GM12872 (cell line): Measurements from ENCODE around the gene RELN.

ENCODE experiments used
- TF ChIP-seq, protein P1 (sequence below): IDR thresholded peaks from 3 replicates; pipeline ENCODE4 v1.5.1; 2011; ENCODE audit warnings: low read depth, mild to moderate bottlenecking, low read length, moderate library complexity; ENCODE audit not compliant: insufficient read depth

Gene RELN

DNA sequence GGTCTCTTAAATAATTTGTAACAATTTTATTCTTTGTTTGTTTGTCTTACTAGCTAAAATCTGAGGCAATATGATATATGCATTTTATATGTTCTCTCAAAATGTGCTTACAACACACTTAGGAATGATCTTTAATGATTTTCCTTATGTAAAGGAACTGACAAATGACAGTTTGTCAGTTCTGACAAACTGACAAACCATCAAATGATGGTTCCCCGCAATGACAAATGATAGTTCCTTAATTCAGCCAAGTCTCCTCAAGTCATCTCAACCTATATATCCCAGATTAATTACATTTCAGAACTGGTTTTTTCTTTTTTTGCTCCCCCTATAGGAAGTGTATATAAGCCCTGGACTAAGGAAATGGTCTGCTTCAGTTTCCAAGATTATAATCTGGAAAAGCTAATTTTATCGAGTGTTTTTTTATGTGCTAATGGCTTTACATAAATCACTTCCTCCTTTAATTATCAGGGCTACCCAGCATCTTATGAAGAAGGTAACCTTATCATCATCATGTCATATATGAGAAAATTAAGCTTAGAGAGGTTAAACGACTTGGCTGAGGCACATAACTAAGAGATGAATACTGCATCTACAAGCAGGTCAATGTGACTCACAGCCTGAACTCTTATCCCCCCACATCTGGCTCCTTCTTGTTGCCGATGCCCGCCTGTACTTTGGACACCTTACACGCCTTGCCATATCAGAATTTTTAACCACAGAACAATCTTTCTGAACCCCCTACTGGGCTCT is 75.1 kb downstream of the RELN start:
- TF ChIP-seq, protein P1, sequence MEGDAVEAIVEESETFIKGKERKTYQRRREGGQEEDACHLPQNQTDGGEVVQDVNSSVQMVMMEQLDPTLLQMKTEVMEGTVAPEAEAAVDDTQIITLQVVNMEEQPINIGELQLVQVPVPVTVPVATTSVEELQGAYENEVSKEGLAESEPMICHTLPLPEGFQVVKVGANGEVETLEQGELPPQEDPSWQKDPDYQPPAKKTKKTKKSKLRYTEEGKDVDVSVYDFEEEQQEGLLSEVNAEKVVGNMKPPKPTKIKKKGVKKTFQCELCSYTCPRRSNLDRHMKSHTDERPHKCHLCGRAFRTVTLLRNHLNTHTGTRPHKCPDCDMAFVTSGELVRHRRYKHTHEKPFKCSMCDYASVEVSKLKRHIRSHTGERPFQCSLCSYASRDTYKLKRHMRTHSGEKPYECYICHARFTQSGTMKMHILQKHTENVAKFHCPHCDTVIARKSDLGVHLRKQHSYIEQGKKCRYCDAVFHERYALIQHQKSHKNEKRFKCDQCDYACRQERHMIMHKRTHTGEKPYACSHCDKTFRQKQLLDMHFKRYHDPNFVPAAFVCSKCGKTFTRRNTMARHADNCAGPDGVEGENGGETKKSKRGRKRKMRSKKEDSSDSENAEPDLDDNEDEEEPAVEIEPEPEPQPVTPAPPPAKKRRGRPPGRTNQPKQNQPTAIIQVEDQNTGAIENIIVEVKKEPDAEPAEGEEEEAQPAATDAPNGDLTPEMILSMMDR = no peak

DNA sequence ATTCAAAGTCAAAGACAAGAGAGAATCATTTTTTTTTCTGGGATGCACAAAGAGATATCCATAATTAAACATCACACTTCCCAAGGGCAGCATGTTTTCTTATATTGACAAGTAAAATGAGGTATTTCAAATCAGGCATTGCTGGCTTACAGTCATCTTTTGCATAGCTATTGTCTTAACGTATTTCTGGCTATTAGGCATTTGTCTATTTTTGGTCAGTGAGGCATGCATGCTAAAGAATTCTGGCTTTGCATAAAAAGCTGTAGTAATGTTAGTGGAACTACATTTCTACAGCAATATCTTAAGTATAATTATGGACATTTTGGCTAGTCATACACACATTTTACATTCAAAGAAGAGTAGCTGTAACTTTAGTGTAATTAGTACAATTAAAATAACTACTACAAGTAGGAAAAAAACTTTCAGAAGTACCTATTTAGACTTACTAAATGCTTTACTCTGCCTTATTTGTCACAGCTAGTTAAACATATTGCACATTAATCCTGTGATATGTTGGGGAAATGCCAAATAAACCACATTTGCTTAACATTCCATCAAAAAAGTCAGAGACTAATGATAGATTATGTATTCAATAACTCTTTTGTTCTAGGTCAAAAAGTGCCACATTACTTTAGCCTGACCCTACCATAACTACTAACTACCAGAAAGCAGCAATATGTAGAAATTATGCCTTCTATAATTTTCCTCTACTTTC is 76.4 kb downstream of the RELN start:
- TF ChIP-seq, protein P1 = no peak

DNA sequence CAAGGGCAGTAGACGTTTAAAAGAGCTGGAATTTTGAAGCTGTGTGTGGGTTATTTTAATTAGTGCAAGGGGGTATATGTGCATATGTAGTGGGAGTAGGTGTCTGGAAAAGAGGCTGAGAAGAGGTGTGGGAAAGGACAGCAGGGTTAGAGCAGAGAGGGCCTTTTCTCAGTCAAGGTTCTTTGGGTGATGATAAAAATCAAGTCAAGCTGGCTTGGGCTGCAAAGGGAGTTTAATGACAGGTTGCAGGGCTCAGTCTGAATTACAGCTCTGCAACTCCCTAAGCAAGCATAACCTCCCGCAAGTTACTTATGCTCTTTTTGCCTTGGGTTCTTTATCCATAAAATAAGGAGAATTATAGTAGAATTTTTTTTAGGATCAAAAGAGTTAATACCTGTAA is 83.5 kb downstream of the RELN start:
- TF ChIP-seq, protein P1 = no peak

DNA sequence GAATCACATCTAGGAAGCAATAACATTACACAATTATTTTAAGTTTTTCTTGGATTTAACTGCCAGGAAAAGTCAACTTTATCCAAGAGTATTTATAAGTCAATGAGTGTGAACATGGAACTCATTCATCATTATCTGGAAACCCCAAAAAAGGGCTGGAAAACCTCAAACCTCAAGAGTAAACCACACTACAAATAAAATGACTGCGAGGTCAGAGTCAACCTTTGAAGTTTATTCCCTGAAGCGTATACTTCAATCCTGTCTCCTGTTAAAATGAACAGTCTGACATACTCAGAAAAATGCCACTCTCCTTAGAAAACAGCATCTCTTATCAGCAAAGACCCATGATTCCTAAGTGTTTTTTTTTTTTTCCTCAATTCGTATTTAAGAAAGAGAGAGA is 86.5 kb downstream of the RELN start:
- TF ChIP-seq, protein P1 = no peak

DNA sequence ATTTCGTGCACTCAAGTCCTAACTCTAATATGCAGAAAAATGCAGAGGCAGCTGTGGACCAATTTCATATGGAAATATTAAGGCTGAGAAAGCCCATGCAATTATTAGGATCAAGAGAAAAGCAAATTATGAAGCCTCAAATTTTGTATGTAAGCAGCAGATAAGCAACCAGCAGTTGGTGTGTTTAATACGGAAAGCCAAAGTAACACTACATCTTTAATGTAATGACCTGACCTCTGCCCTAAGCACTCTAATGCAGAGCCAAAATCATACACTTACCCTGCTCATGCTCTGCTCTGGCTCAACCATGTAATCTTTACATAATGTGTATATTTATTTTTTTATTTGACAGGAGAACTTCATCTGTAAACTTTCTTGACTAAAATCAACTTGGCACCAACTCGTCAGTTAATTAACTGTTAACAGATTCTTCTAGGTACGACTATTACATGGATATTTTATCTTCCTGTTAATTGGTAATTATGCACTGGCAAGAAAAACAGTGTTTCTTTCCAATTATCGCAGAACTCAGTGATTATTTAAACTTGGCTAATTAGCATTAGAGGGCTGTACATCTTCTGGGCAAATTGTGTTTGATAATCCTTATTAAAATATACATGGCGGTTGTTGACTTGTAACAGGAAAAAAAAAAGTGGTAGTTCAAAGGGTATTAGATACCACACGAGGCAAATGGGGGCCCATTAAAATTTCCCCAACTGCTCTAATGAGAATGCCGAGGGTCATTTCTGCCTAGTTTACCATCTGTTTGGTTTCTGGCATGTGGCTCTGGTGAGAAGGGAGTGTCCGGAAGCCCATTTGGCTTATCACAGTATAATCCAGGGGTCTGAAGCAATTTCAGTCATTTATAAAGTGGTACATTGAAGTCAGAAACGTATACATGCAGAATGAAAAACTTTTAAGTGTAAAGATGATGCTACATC is 94.5 kb downstream of the RELN start:
- TF ChIP-seq, protein P1 = no peak

DNA sequence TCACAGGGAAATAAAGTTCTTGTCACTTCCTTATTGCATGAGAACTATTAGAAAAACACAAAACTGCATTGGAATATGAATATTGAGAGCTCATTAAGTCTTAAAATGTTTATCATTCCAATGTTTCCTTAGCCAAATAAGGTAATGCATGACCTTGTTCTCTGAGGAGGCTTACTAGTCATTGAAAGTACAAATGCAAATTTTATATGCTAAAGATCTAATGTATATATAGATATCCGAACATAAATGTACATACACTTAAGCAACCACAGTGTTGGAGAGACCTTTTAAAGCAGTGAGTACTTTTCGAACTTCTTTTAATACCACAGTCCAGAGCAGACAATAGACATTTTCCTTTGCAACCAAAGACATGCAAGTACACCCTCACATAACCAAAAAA is 96.1 kb downstream of the RELN start:
- TF ChIP-seq, protein P1 = no peak

DNA sequence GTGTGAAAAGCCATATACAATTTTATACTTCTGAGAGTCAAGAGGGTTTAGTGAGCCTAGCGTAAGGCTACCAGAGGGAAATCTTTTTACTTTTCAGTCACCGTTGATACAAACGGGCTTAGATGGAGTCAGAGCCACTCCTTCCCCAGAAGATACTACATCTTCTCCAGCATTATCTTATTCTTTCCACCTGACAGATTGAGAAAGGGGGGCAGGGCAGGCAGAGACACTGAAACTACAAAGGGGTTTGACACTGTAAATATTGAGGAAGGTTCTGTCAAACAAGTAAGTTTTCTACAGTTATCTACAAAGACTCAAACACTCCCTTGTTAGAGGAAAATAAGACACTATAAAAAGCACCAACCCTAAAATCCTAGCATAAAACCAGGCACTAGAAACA is 100.0 kb downstream of the RELN start:
- TF ChIP-seq, protein P1 = no peak
